HG03039 (cell line): ENCODE results near the gene FOXN3.

Experiments
- ATAC-seq: cut with Tn5 transposase; IDR thresholded peaks from one replicate; pipeline ENCODE4 v1.9.1; 2021; ENCODE audit warnings: mild to moderate bottlenecking, moderate library complexity; ENCODE audit not compliant: unreplicated experiment

FOXN3 gene

GRCh38 chr14:89417091-89417464 is at the start of gene FOXN3:
Gene FOXN3 (minus strand): TSS chr14:89417233. CDS start chr14:89412476, 4,757 bp downstream.
- ATAC-seq = peak; percentile 46

GRCh38 chr14:89466484-89466883 is 49.5 kb upstream of the FOXN3 start:
- no peak for ATAC-seq

GRCh38 chr14:89465876-89466275 is 48.8 kb upstream of the FOXN3 start:
- no peak for ATAC-seq

GRCh38 chr14:89461256-89461655 is 44.2 kb upstream of the FOXN3 start:
- no peak for ATAC-seq

GRCh38 chr14:89458713-89459420 is 41.8 kb upstream of the FOXN3 start:
- ATAC-seq = no peak

- no peak for ATAC-seq
Measured at GRCh38 chr14:89457007-89457406, 40.0 kb upstream of the FOXN3 start.

- ATAC-seq = no peak
Measured at GRCh38 chr14:89455412-89455811, 38.4 kb upstream of the FOXN3 start.

GRCh38 chr14:89454996-89455395 is 38.0 kb upstream of the FOXN3 start:
- ATAC-seq = no peak

- no peak for ATAC-seq
Measured at GRCh38 chr14:89452281-89452680, 35.2 kb upstream of the FOXN3 start.

- ATAC-seq = no peak
Measured at GRCh38 chr14:89451229-89451628, 34.2 kb upstream of the FOXN3 start.

- ATAC-seq = no peak
Measured at GRCh38 chr14:89447182-89447944, 30.3 kb upstream of the FOXN3 start.

- ATAC-seq = no peak
Measured at GRCh38 chr14:89445273-89445973, 28.4 kb upstream of the FOXN3 start.

GRCh38 chr14:89444516-89445125 is 27.6 kb upstream of the FOXN3 start:
- no peak for ATAC-seq

- no peak for ATAC-seq
Measured at GRCh38 chr14:89444044-89444443, 27.0 kb upstream of the FOXN3 start.

GRCh38 chr14:89443042-89443629 is 26.1 kb upstream of the FOXN3 start:
- ATAC-seq = no peak

GRCh38 chr14:89442280-89442679 is 25.2 kb upstream of the FOXN3 start:
- ATAC-seq = no peak

GRCh38 chr14:89440986-89441909 is 24.2 kb upstream of the FOXN3 start:
- ATAC-seq = no peak

- no peak for ATAC-seq
Measured at GRCh38 chr14:89435892-89436656, 19.0 kb upstream of the FOXN3 start.

- ATAC-seq = no peak
Measured at GRCh38 chr14:89435492-89435891, 18.5 kb upstream of the FOXN3 start.
